Suppressor macrophage treated with lipopolysaccharide for 1 hour (primary cell): Measurements from ENCODE around the gene SYTL2.

Source experiments
- DNase-seq, 3 donors: peaks; one replicate each; pipeline ENCODE4 v3.0.0-alpha.2; 2020 to 2022

SYTL2 gene

DNA sequence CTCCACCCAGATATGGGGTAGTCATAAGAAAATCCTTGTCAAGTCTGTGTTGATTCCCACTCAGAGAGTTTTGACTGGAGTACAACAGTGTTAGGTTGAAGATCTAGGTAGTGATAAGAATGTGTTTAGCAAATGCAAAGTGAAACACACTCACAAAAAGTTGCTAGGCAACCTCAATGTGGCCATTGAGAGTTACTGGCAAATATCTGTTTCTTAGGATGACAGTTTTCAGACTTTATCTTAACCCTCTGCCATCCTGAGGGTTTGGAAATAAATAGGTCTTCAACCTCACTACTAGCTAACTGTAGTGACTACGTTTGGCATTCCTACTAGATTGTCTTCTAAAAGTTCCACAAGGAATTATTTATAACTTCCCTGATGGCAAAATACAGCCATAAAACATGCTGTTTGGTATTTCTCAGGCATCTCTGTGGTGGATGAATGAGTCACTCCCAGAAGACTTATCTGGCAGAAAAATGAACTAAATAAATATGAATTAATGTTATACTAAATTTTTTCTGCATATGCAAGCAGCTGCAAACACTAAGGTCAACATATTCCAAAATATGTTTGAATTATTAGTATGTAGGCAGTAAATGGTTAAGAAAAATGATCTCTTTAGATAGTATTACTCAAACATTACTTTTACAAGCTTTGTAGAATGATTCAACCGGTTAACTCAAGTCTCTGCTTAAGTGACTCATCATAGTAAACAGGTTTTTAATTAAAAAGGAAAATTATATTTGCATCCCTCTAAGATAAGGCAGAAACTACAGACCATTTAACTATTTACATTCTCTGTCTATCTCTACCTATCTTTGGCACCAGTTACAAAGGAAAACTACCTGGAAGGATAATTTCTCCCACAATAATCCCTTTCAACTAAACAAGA lies 17.1 kb upstream of the SYTL2 start:
- DNase-seq: peak in 1 of 3 donors; percentile 4

DNA sequence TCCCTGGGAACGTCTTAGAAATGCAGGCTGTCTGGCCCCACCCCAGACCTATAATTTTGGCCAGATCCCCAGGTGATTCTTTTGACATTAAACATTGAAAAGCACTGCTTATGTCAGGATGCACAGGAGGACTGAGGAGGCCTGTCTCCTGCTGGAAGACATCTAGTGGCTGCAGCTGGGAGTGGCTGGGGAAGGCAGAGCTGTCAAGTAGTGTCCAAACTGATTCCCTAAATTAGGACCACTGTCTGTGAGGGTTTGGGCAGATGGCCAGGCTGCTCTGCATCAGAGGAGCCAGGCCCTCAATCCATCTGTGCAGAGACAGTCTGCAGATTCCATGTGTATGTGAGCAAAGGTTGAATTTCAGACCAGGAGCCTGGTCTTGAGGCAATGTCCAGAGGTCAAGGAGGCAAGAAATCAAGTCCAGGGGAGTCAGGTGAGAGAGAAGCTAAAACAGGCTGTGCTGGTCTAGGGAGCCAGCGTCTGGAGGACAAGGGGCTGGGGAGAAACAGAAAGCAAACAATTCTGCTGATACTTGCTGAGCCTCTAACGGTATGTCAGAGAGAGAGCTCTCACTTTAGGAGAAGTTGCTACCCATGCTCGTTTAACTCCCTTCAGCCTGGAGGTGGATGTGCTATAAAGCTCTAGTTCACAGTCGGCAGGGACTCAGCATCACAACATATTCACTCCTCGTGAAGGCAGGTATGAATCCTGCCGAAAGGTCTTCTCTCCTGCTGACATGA lies 15.3 kb upstream of the SYTL2 start:
- DNase-seq: peak in 2 of 3 donors; percentile 14 to 32

DNA sequence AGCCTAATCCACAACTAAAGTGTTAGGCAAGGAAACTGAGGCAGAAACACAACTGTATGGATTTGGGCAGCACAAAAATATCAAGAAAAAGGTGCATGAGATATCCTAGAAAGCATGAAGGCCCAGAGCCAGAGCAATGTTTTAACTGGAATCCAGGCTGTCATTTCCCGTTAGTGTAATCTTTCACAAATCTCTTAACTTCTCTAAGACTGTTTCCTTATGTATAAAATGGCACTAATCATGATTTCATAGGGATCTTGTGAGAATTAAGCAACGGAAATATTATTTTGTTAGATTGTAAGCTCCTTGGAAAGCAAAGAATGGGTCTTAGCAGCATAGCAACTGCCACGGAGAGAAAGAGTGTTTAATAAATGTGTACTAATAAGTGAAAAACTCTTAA lies 14.7 kb upstream of the SYTL2 start:
- DNase-seq: no peak

DNA sequence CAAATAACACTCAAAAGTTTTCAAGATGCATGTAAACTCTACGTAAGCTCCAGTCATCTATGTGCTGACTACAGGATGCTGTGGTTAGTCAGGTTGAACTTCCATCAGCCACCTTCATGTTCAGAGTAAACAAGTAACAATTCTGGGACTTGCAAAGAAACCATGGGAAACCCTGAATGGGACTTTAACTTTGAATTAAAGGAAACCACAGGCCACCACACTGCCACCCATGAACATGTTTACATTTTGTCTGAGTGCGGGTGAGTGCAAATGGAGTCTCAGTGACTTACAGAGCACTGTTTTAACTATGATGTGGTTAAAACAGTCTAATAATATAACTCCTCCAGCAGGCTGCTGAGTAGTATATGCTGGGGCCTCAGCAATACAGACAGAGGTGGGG lies 12.9 kb upstream of the SYTL2 start:
- DNase-seq: no peak

DNA sequence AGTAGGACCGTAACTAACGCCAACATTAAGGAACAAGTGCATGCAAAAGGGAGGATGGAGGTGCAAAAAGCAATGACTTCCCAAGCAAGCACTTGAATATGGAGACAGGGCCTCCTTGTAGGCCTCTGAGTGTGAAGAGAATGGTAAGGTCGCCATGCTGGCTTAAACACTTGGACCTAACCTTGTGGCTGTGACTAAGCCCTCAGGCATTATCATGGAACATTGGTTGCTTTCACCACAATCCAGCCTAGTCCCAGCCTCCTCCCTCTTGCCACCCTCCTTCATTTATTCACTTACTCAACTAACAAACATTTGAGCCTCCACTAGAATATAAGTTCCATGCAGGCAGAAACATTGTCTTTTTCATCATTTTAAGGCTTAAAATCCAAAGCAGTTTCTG lies 11.9 kb upstream of the SYTL2 start:
- DNase-seq: no peak

DNA sequence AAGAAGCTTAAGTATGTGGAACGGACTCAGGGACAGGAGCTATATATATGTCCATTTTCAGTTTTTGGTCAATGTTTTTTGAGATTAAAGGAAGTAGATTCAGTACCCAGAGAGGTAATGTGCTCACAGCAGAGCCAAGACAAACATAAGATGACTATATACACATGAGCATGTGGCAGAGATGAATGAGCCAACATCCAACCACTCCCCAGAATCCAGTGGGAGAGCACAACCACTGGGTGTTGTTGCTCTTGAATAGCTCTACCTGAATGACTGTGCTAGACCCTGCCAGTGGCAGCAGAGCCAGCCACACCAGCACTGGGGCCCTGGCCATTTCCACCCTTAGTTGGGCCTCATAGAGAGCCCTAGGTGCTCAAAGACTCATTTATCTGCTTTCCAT lies 10.7 kb upstream of the SYTL2 start:
- no peak for DNase-seq

DNA sequence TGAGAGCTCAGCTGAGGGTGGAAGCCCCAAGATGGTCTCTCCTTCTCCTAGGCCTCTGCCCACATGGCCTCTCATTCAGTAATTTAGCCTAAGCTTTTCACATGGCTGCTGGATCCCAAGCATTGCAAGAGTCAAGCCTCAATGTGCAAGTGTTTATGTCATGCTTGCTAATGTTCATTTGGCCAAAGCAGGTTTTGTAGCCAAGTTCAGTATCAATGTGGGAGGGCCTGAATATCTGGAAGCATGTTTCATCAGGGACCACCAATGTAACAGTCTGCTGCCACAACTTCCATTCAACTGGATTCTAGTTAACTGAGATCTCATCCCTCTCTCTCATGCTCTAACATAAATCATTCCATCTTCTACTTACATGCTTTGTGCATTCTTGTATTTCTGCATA lies 8.5 kb upstream of the SYTL2 start:
- DNase-seq: no peak

DNA sequence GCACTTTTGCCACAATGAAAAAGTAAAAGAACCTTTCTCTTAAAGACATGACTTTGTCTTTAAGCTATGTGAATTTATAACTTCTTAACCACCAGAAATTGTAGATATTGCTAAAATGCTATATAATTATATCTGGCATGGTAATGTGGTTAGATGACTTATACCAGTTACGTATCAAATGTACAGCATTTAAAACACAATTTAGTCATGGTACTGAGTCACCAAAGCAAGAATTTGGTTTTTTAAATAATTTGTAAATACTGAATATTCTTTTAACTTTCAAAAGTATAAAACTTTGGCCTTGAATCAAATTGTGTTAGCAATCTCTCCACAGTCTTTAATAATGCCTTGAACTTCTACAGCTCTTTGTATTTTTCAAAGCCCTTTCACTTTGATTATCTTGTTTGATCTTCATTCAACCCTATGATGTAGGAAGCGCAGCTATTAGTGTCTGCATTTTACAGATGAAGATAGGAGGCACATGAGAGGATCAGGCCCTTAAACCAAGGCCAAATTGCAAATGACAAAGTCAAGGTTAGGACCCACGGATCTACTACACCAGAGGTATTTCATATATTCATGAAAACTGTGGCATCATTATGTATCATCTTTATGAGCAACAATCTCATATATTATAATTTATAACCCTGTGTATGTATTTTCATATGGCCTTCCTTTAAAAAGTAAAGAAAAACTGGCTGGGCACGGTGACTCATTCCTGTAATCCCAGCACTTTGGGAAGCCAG lies 4.4 kb upstream of the SYTL2 start:
- peak in 1 of 3 donors; percentile 6 for DNase-seq

DNA sequence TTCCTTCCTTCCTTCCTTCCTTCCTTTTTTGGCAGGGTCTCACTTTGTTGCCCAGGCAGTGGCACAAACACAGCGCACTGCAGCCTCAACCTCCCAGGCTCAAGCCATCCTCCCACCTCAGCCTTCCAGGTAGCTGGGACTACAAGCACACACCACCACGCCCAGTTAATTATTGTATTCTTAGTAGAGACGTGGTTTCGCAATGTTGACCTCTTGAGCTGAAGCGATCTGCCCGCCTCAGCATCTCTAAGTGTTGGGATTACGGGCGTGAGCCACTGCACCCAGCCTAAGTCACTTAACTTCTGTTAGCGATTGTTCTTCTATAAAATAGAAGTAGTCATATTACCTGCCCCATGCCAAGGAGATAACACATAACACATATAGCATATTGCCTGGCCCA lies 2.8 kb upstream of the SYTL2 start:
- DNase-seq: no peak

DNA sequence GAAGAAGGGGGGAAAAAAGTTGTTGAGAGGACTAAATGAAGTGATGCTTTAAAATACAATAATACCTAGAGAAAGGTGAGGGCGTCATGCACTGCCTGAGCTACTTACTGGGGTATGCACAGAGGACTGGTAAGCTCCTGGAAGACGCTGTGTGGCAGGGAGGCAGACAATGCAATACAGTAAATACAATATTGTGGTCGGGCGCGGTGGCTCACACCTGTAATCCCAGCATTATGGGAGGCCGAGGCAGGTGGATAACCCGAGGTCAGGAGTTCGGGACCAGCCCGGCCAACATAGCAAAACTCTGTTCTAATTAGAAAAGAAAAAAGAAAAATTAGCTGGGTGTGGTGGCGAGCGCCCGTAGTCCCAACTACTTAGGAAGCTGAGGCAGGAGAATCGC lies 683 bp upstream of the SYTL2 start:
- DNase-seq: no peak

DNA sequence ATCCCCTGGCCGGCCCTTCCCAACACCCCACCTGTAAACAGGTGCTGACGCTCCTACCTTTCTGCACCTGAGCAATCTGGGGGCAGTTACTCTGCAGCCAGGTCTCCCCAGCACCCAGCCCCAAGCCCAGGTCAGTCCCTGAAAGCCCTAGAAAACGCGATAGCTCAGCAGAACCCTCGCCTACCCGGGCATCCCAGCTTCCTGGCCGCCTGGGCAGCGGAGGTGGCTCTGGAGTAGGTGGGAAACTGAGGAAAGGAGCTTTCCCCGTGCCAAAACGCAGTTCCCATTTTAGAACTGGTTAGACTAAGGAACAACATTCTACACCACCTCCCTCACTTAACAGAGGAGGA lies 445 bp downstream of the SYTL2 start:
- no peak for DNase-seq

DNA sequence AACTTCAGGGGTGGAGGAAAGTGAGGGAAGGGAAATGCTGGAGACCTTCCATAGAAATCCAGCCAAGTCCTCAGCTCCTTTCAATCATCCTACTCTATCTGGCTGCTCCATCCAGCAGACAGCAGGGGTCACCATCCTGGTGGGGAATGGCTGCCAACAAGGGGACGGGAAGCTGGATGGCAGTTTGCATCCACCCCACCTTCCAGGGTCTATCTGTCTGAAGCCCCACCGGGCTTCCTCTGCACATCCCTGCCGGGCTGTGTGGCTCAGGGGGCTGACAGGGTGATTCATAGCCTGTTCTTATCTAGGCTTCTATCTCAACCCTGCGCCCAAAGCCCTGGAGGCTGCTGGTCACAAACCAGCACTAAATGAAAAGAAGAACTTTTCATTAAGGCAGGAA lies 1.1 kb downstream of the SYTL2 start:
- DNase-seq: no peak

DNA sequence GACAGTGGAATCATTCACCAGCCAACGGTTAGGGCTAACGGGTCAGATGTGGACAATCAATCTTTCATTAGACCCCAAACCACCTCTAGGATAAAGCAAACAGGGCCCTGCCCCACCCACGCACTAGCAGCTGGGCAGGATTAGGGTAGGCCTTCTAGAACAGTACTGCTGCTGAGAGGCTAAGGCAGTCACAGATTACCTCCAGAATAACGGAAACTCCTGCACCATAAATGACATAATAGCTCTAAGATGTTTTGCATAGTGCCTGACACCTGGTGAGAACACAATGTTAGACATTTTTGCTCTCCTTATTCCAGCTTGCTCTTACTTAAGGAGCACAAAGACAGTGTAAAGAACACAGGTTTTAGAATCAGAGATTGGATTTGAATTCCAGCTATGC lies 1.8 kb downstream of the SYTL2 start:
- DNase-seq: no peak

DNA sequence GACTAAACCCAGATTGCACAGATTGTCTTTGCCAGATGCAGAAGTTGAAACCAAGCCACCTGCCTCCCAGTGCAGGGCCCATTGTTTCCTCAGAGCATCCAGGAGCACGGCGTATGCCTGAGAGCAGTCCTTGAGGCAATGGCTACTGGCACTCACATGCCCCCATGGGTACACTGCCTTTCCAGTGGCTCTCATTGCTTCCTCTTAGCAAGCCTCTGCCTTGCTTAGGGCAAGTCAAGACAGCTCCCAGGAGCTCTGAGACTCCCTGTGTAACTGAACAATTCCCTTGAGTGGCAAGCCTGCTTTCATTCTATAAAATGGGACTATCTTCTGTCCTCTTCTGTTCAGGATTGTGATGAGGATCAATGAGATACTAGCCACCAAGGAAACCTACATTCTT lies 4.1 kb downstream of the SYTL2 start:
- no peak for DNase-seq

DNA sequence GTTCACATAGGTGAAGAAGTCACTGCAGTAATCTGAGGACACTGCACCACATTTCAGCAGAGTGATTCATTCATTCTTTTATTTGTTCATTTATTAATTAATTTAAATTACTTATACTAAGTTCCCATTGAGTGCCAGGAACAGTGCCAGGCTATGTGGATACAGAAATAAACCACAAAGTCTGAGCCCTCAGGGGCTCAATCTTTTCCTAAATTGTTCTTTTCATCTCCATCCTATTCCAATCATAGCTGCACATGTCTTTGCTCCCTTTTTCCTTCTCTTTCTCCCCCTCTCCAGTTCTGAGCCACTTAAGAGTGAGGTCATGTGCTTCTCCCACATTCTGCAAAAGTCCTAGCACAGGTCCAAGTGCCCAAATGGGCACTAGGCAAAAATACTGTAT lies 4.9 kb downstream of the SYTL2 start:
- DNase-seq: no peak

DNA sequence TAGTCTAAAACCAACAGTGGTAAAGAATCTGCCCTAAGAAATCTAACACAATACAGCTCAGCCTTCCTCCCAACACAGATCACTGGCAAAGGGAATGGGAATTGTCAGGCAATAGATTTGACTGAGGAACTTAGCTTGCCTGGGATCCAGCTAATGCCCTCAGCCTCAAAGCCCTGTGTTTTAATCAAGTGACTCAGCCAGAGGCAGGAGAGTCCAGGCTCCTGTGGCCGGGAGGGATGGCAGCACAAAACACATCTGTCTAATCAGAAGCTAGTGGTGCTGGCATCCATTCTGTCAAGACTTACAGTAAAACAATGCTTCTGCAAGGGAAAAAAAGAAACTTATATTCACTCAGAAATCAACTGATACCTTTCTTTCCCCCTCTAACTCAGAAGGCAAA lies 5.6 kb downstream of the SYTL2 start:
- no peak for DNase-seq

DNA sequence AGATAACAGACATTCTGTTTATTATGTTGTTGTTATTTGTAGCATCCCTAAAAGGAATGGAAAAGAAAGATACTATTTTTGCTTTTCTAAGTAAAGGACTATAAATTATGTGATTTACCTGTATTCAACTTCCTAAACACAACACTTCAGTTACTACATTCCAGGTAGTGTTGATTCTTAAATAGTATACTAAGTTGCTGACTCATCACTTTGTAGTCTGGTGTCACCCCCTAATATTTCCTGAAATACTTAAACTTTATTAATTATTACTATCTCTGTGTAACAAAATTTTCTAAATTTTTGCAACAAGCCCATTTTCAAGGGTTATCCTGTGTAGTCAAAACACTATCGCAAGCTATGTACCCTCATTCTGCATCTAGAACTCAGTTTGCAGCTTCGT lies 7.0 kb downstream of the SYTL2 start:
- no peak for DNase-seq

DNA sequence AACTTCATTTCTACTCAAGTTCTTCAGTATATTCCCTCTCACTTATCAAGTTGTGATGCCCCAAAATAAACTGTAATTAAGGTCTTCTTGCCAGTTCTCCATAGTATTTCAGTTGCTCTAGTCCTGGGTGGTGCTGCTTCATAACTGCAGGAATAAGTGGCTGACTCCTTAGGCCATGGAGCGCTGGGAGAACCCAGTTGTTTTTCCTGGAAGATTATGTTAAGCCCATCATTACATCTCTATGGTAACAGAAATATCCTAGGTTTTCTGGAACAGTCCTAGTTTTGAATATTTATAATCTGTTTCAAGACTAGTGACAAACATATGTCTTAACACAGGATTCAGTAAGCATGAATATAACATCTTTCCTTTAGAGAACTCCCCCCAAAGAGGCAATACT lies 7.6 kb downstream of the SYTL2 start:
- no peak for DNase-seq

DNA sequence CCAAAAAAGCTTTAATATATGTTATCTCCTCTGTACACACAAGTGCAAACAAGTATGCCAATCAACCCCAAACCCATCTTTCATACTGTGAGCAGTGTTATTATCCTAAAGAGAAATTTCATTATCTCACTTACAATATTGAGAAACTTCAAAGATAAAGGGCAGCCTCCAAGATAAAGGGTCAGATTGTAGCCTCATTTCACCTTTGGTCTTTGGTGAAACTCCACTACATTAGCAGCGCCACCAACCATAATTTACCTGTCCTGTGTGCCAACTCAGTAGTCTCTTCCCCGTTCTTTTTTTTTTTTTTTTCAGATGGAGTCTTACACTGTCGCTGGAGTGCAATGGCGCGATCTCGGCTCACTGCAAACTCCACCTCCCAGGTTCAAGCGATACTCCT lies 9.4 kb downstream of the SYTL2 start:
- DNase-seq: no peak

DNA sequence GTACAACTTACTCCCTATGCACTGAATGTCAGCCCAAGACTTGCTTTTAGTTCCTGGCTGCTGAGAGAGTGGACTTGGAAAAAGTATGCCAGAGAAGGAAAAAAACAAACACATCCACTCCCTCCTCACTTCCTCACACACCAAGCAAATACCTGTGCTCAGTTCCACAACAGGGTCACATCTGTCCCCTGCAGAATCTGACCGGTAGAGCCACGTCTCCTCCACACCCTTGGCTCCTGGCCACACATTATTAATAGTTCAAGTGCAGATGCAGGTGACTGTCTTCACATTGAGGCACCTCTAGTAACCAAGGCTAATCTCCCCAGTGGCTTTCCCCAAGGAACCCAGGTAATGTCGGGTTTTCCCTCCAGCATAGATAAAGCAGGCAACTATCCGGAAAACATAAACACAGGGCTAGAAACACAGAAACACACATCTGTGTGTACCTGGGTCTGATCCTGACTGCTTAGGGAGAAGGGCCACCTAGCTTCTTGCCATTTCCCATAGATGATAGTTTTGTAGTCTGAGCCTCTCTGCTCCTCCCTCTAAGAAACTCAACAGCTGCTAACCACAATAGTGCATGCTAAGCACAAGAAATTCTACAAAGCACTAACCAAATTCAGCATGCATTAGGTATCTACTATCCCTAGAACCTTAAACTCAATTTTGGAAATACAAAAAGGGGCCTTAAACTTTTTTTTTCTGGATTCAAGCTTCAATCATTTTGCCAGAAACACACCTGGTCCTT lies 10.2 kb downstream of the SYTL2 start:
- no peak for DNase-seq

DNA sequence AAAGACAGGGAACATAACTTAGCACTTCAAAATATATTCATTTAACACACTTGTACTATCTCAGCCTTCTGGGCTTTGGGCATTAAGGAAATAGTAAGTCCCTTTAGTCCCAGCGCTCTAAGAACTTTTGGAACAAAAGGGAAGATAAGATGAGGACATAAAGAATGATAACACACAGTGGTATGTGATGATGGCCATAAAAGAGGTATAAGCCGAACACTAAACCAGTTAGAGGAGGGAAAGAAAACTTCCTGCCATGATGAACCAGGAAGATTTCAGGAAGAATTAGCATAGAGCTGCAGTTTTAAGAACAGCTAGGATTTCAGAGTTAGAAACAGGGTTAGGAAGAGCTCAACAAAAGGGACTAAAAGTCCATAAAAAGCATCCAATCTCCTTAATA lies 11.8 kb downstream of the SYTL2 start:
- DNase-seq: no peak

DNA sequence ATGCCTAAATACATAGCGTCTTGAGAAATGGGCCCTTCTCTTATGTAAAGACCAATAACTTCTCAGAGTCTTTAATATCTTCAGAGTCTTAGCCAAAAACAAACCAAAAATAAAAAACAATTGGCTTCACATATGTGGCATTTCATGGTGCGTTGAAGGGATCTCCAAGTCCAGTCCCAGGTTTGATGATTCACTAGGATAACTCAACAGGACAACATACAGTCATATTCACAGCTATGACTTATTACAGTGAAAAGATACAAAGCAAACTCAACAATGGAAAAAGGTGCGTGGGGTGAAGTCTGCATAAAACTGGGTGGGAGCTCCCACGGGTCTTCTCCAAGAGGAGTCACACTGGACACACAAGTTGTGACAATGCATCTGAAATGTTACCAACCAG lies 12.6 kb downstream of the SYTL2 start:
- DNase-seq: no peak
